Endothelial cell of umbilical vein (primary cell): ENCODE results near the gene RASGRP1. TPM values are rescaled to one million over a fixed set of nuclear protein-coding genes. Genes with fewer than 3 reads are reported as not detected.

Experiments used
- BruUV-seq: library from RNA; stranded (reverse); fragments of 400-500 nt; replicated peaks from 2 replicates; lab custom pipeline; 2021; lab: Mats Ljungman, UMichigan
- CTCF ChIA-PET: fragments of 300-600, 350-600 bp; sonication (Branson Sonifier 250); formaldehyde crosslinking; loops from one replicate; lab custom pipeline; 2021; ENCODE audit warnings: antibody characterized with exemption, inconsistent platforms; lab: Charles Lee
- POLR2A ChIA-PET: fragments of 300-600, 350-600 bp; sonication (Branson Sonifier 250); formaldehyde crosslinking; loops from one replicate; lab custom pipeline; 2021; ENCODE audit warnings: antibody characterized with exemption, inconsistent platforms; lab: Charles Lee
- DNase-seq: peaks from one replicate; pipeline ENCODE4 v3.0.0-alpha.2; 2011; ENCODE audit warnings: low read depth, low spot score
- FAIRE-seq: peaks from 2 replicates; lab custom pipeline; 2011; peaks lifted over from hg19 to GRCh38; lab: Jason Lieb, UNC
- H2AFZ ChIP-seq: 2 replicates; pipeline ENCODE4 v1.6.0; 2012; ENCODE audit warnings: low read depth, low read length, control low read depth, inconsistent platforms
- H3K27ac ChIP-seq: 2 replicates; pipeline ENCODE4 v1.5.1; 2011; ENCODE audit warnings: low read depth, mild to moderate bottlenecking, control low read depth, low read length, moderate library complexity; ENCODE audit not compliant: insufficient read depth
- H3K27me3 ChIP-seq, 2 experiments: 2 replicates each; pipeline versions ENCODE4 v1.6.0 to v1.6.1; 2011; ENCODE audit warnings: low read length in 2 of 2, mixed read lengths in 1 of 2; ENCODE audit not compliant: control insufficient read depth in 2 of 2, insufficient read depth in 2 of 2
- H3K36me3 ChIP-seq, 2 experiments: 2 replicates in 1 of 2; 3 replicates in 1 of 2; pipeline ENCODE4 v1.5.1; 2011; ENCODE audit warnings: low read length in 2 of 2, mild to moderate bottlenecking in 1 of 2, moderate library complexity in 1 of 2; ENCODE audit not compliant: control insufficient read depth in 2 of 2, insufficient read depth in 2 of 2; ENCODE audit errors: extremely low read depth in 1 of 2
- H3K4me1 ChIP-seq: 3 replicates; pipeline ENCODE4 v1.5.1; 2011; ENCODE audit warnings: mild to moderate bottlenecking, low read length; ENCODE audit not compliant: control insufficient read depth, insufficient read depth; ENCODE audit errors: extremely low read depth
- H3K4me2 ChIP-seq: 2 replicates; pipeline ENCODE4 v1.6.1; 2011; ENCODE audit warnings: low read length, control low read depth, mixed read lengths; ENCODE audit not compliant: insufficient read depth
- H3K4me3 ChIP-seq, 3 experiments: fragments of 200-600 bp in 1 of 3; sonication (generic), shearing (Covaris generic) in 1 of 3; replicated peaks in 1 of 3; 2 replicates each; pipeline ENCODE4 v1.5.1; 2011 to 2016; ENCODE audit warnings: control low read depth in 3 of 3, low read length in 3 of 3, mild to moderate bottlenecking in 2 of 3, inconsistent platforms in 1 of 3, low read depth in 1 of 3, moderate library complexity in 1 of 3; ENCODE audit not compliant: insufficient read depth in 1 of 3
- H3K79me2 ChIP-seq: 2 replicates; pipeline ENCODE4 v1.6.0; 2012; ENCODE audit warnings: low read length, inconsistent platforms; ENCODE audit not compliant: control insufficient read depth, insufficient read depth
- H3K9ac ChIP-seq: replicated peaks from 2 replicates; pipeline ENCODE3; 2011; ENCODE audit warnings: low read length, control low read depth; ENCODE audit not compliant: insufficient read depth; ENCODE audit errors: extremely low read depth
- H3K9me1 ChIP-seq: replicated peaks from 3 replicates; pipeline ENCODE4 v1.6.0; 2011; ENCODE audit warnings: mild to moderate bottlenecking, low read length; ENCODE audit not compliant: control insufficient read depth, insufficient read depth; ENCODE audit errors: extremely low read depth
- H3K9me3 ChIP-seq: replicated peaks from 2 replicates; pipeline ENCODE4 v1.5.1; 2012; ENCODE audit warnings: low read length, inconsistent platforms; ENCODE audit not compliant: control insufficient read depth, insufficient read depth
- H4K20me1 ChIP-seq: replicated peaks from 2 replicates; pipeline ENCODE3; 2011; ENCODE audit warnings: mild to moderate bottlenecking, low read length; ENCODE audit not compliant: control insufficient read depth, insufficient read depth; ENCODE audit errors: extremely low read depth
- EZH2 ChIP-seq: IDR thresholded peaks from 2 replicates; pipeline ENCODE4 v1.6.1; 2012; ENCODE audit warnings: borderline replicate concordance, low read depth, mild to moderate bottlenecking, moderate library complexity, low read length, inconsistent platforms; ENCODE audit not compliant: severe bottlenecking
- FOS ChIP-seq: IDR thresholded peaks from 2 replicates; pipeline ENCODE4 v1.6.1; 2011; ENCODE audit warnings: mild to moderate bottlenecking, low read length, moderate library complexity, borderline replicate concordance; ENCODE audit not compliant: insufficient read depth
- GATA2 ChIP-seq: IDR thresholded peaks from 2 replicates; pipeline ENCODE4 v1.7.0; 2011; ENCODE audit warnings: low read depth, mild to moderate bottlenecking, moderate library complexity, mixed read lengths, low read length; ENCODE audit not compliant: insufficient read length, insufficient read depth
- JUN ChIP-seq: IDR thresholded peaks from 2 replicates; pipeline ENCODE4 v1.6.1; 2011; ENCODE audit warnings: borderline replicate concordance, low read depth; ENCODE audit not compliant: insufficient read length, insufficient read depth
- MYC ChIP-seq: IDR thresholded peaks from one replicate; pipeline ENCODE4 v1.6.1; 2011; ENCODE audit warnings: mild to moderate bottlenecking, low read depth, low read length
- POLR2A ChIP-seq: IDR thresholded peaks from 2 replicates; pipeline ENCODE4 v1.6.1; 2012; ENCODE audit warnings: low read depth, mild to moderate bottlenecking, control low read depth, low read length
- POLR2AphosphoS5 ChIP-seq: IDR thresholded peaks from 2 replicates; pipeline ENCODE4 v1.6.1; 2012; ENCODE audit warnings: low read depth, mild to moderate bottlenecking, control low read depth, low read length, moderate library complexity; ENCODE audit not compliant: insufficient read depth
- dilution Hi-C: fragments of 300-500 bp; cut with MboI; formaldehyde crosslinking; loops from one replicate; pipeline ENCODE4 v1.15.0; 2019; ENCODE audit warnings: low sequenced_read_pairs; ENCODE audit not compliant: extremely low pct_ligation_motif_present
- intact Hi-C: fragments of 100-400 bp; cut with micrococcal nuclease; formaldehyde crosslinking; loops from one replicate; pipeline ENCODE4 v1.10.0; 2022
- polyA plus RNA-seq, 4 experiments: library from polyadenylated mRNA; depleted of rRNA in 3 of 4; stranded (reverse) in 3 of 4; unstranded in 1 of 4; fragments of >200 nt; gene quantifications; 2 replicates each; pipeline versions ENCODE4 v1.2.1 to v1.2.3, GENCODE V29; 2011 to 2012; ENCODE audit warnings: missing spikeins in 1 of 4
- total RNA-seq: library from RNA; stranded (reverse); gene quantifications from 2 replicates; pipeline ENCODE4 v1.2.3, GENCODE V29; 2021
- TF ChIP-seq, protein P1 (sequence below), 2 donors: IDR thresholded peaks; 1 replicate in 1 of 2; 2 replicates in 1 of 2; pipeline ENCODE4 v1.5.1; 2011; ENCODE audit warnings: low read length in 2 of 2, mild to moderate bottlenecking in 2 of 2, moderate library complexity in 2 of 2, control low read depth in 1 of 2, inconsistent platforms in 1 of 2, low read depth in 1 of 2; ENCODE audit not compliant: insufficient read depth in 1 of 2; ENCODE audit errors: extremely low read depth in 1 of 2
- TF ChIP-seq, protein P2 (sequence below): IDR thresholded peaks from 2 replicates; pipeline ENCODE4 v1.6.1; 2011; ENCODE audit not compliant: insufficient read depth, insufficient read length

RASGRP1 gene
- total and polyA plus RNA-seq, 2 donors (not counting 3 experiments of a cell fraction or from before 2014, with no cell fraction given): 0.15 to 0.38 TPM

DNA sequence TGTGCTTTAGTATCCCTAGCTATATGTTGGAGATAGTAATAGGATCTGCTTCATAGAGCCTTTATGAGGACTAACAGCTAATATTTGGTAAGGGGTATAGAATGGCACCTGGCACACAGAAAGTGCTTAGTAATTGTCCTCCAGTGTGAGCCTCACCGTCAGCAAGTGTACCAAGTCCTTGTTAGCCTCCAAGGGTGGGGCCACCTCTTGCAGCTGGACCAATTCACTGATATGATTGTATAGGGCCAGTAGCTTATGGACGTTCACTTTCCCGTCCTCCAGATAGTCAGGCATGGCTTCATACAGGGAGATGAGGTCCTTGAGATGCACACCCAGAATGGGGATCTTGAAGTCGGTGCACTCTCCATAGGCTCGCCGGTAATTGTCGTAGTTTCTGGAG lies 57.0 kb downstream of the RASGRP1 start:
- H3K27ac ChIP-seq: no peak overlapping the region
- ChIA-PET CTCF (interaction anchor here (1.1 to 4.1 kb wide), 2 partner anchors 12 to 56 kb away, joined by 3 to 19 read pairs; partner anchors contain the start of gene RASGRP1), POLR2A (no interaction called here)
- H3K4me2 ChIP-seq: no peak overlapping the region
- no peak overlapping the region for H3K9ac ChIP-seq
- H3K79me2 ChIP-seq: no peaks in the 10 kb centered on the region
- peaks cover 4 to 6% of the 10 kb centered on the region in 2 experiments for H3K27me3 ChIP-seq
- no peaks in the 10 kb centered on the region for H3K4me1 ChIP-seq
- dilution Hi-C loops (no loop called here), intact Hi-C loops (no loop called here)
- H3K9me1 ChIP-seq: no peaks in the 10 kb centered on the region
- DNase-seq (no peak), FAIRE-seq (no peak)
- H4K20me1 ChIP-seq: no peaks in the 10 kb centered on the region
- no peak overlapping the region for H2AFZ ChIP-seq
- no TSS peak for BruUV-seq
- no peak overlapping the region for H3K4me3 ChIP-seq
- no peaks in the 10 kb centered on the region for H3K36me3 ChIP-seq
- no peaks in the 10 kb centered on the region for H3K9me3 ChIP-seq
- TF ChIP-seq MYC (no peak), EZH2 (no peak), FOS (no peak), POLR2A (no peak), JUN (no peak), GATA2 (no peak), POLR2AphosphoS5 (no peak)
- TF ChIP-seq, protein P1, sequence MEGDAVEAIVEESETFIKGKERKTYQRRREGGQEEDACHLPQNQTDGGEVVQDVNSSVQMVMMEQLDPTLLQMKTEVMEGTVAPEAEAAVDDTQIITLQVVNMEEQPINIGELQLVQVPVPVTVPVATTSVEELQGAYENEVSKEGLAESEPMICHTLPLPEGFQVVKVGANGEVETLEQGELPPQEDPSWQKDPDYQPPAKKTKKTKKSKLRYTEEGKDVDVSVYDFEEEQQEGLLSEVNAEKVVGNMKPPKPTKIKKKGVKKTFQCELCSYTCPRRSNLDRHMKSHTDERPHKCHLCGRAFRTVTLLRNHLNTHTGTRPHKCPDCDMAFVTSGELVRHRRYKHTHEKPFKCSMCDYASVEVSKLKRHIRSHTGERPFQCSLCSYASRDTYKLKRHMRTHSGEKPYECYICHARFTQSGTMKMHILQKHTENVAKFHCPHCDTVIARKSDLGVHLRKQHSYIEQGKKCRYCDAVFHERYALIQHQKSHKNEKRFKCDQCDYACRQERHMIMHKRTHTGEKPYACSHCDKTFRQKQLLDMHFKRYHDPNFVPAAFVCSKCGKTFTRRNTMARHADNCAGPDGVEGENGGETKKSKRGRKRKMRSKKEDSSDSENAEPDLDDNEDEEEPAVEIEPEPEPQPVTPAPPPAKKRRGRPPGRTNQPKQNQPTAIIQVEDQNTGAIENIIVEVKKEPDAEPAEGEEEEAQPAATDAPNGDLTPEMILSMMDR (IDR thresholded peaks at IDR 0.05; ENCODE audit: extremely low read depth in 1 of 2, insufficient read depth in 1 of 2, low read depth in 1 of 2, low read length in 2 of 2): no peak
- TF ChIP-seq, protein P2, sequence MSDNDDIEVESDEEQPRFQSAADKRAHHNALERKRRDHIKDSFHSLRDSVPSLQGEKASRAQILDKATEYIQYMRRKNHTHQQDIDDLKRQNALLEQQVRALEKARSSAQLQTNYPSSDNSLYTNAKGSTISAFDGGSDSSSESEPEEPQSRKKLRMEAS: no peak
